KMS-11 (cell line): ENCODE results near the gene OXSR1.

ENCODE experiments used
- H2AFZ ChIP-seq: fragments of 200-600 bp; sonication (generic); 2 replicates; pipeline ENCODE4 v1.6.1; 2016; ENCODE audit warnings: antibody characterized with exemption, mixed run types, low read depth
- H3K27ac ChIP-seq: fragments of 200-600 bp; sonication (generic); 2 replicates; pipeline ENCODE4 v1.6.1; 2016; ENCODE audit warnings: mild to moderate bottlenecking, mixed run types
- H3K27me3 ChIP-seq: fragments of 200-600 bp; sonication (generic); 2 replicates; pipeline ENCODE4 v1.6.1; 2017; ENCODE audit warnings: mild to moderate bottlenecking, low read depth, mixed run types, moderate library complexity; ENCODE audit not compliant: insufficient read depth
- H3K36me3 ChIP-seq: fragments of 200-600 bp; sonication (generic); 2 replicates; pipeline ENCODE4 v1.6.1; 2017; ENCODE audit warnings: mild to moderate bottlenecking, mixed run types; ENCODE audit not compliant: insufficient read depth
- H3K4me1 ChIP-seq: fragments of 200-600 bp; sonication (generic); 2 replicates; pipeline ENCODE4 v1.6.1; 2016; ENCODE audit warnings: mild to moderate bottlenecking, low read depth, mixed run types; ENCODE audit not compliant: poor library complexity, severe bottlenecking
- H3K4me2 ChIP-seq: fragments of 200-600 bp; sonication (generic); 2 replicates; pipeline ENCODE4 v1.7.0; 2016; ENCODE audit warnings: mild to moderate bottlenecking, mixed run types
- H3K4me3 ChIP-seq: fragments of 200-600 bp; sonication (generic); IDR thresholded peaks from 2 replicates; pipeline ENCODE4 v1.6.1; 2017; ENCODE audit warnings: low read depth, low read length, mixed read lengths; ENCODE audit not compliant: insufficient read depth
- H3K79me2 ChIP-seq: fragments of 200-600 bp; sonication (generic); 2 replicates; pipeline ENCODE4 v1.6.1; 2016; ENCODE audit warnings: low read depth, mixed run types; ENCODE audit not compliant: insufficient read depth
- H3K9ac ChIP-seq: fragments of 200-600 bp; sonication (generic); 2 replicates; pipeline ENCODE4 v1.6.1; 2016; ENCODE audit warnings: mild to moderate bottlenecking, mixed run types
- H4K20me1 ChIP-seq: fragments of 200-600 bp; sonication (generic); 2 replicates; pipeline ENCODE4 v1.6.1; 2016; ENCODE audit warnings: mild to moderate bottlenecking, mixed run types; ENCODE audit not compliant: insufficient read depth
- CTCF ChIP-seq: fragments of 200-600 bp; sonication (generic); conservative IDR thresholded peaks from 2 replicates; pipeline ENCODE4 v1.6.1; 2017; ENCODE audit warnings: low read depth, mild to moderate bottlenecking, antibody characterized with exemption, low read length, moderate library complexity, mixed read lengths

Gene OXSR1

GRCh38 chr3:38124324-38125122, 40.8 kb upstream of the OXSR1 start:
- H3K36me3 ChIP-seq = no peaks in the 10 kb centered on the region
- H4K20me1 ChIP-seq = no peaks in the 10 kb centered on the region

GRCh38 chr3:38125305-38126120, 39.8 kb upstream of the OXSR1 start:
- Histone ChIP-seq H3K4me3 (no peak overlapping the region), H3K9ac (no peak overlapping the region), H4K20me1 (no peaks in the 10 kb centered on the region), H3K27me3 (no peaks in the 10 kb centered on the region), H3K27ac (no peak overlapping the region), H3K4me2 (no peak overlapping the region), H3K36me3 (no peaks in the 10 kb centered on the region), H3K79me2 (no peaks in the 10 kb centered on the region), H2AFZ (no peak overlapping the region), H3K4me1 (no peaks in the 10 kb centered on the region)
- no peak for TF ChIP-seq CTCF

More at GRCh38 chr3:38124324-38125122, 40.8 kb upstream of the OXSR1 start:
- no peak overlapping the region for H3K4me3 ChIP-seq
- no peaks in the 10 kb centered on the region for H3K4me1 ChIP-seq
- no peak for TF ChIP-seq CTCF
- H3K9ac ChIP-seq = no peak overlapping the region
- H2AFZ ChIP-seq = no peak overlapping the region
- H3K27me3 ChIP-seq = no peaks in the 10 kb centered on the region
- no peak overlapping the region for H3K4me2 ChIP-seq
- no peak overlapping the region for H3K27ac ChIP-seq
- H3K79me2 ChIP-seq = no peaks in the 10 kb centered on the region

- no peak overlapping the region for H2AFZ ChIP-seq
- no peaks in the 10 kb centered on the region for H3K4me1 ChIP-seq
- H3K36me3 ChIP-seq = no peaks in the 10 kb centered on the region
- no peaks in the 10 kb centered on the region for H3K27me3 ChIP-seq
- no peak overlapping the region for H3K4me2 ChIP-seq
- TF ChIP-seq CTCF = no peak
- H3K4me3 ChIP-seq = no peak overlapping the region
- H3K79me2 ChIP-seq = no peaks in the 10 kb centered on the region
- H3K9ac ChIP-seq = no peak overlapping the region
- H3K27ac ChIP-seq = no peak overlapping the region
- H4K20me1 ChIP-seq = no peaks in the 10 kb centered on the region
Measured at GRCh38 chr3:38126121-38126892, 39.0 kb upstream of the OXSR1 start.

GRCh38 chr3:38127611-38128302, 37.6 kb upstream of the OXSR1 start:
- Histone ChIP-seq H3K36me3 (no peaks in the 10 kb centered on the region), H3K79me2 (no peaks in the 10 kb centered on the region), H3K9ac (no peak overlapping the region), H2AFZ (no peak overlapping the region), H3K27me3 (no peaks in the 10 kb centered on the region), H3K4me2 (no peak overlapping the region), H3K4me1 (no peaks in the 10 kb centered on the region), H4K20me1 (no peaks in the 10 kb centered on the region), H3K4me3 (no peak overlapping the region), H3K27ac (no peak overlapping the region)
- TF ChIP-seq CTCF = no peak
